HG03457 (cell line): ENCODE data around the gene PPARG.

ENCODE experiments used
- ATAC-seq: cut with Tn5 transposase; IDR thresholded peaks from one replicate; pipeline ENCODE4 v1.9.1; 2021; ENCODE audit warnings: moderate number of reproducible peaks; ENCODE audit not compliant: unreplicated experiment

Gene PPARG

GRCh38 chr3:12342151-12342550 lies 53.3 kb downstream of the PPARG start:
- ATAC-seq = no peak

DNA sequence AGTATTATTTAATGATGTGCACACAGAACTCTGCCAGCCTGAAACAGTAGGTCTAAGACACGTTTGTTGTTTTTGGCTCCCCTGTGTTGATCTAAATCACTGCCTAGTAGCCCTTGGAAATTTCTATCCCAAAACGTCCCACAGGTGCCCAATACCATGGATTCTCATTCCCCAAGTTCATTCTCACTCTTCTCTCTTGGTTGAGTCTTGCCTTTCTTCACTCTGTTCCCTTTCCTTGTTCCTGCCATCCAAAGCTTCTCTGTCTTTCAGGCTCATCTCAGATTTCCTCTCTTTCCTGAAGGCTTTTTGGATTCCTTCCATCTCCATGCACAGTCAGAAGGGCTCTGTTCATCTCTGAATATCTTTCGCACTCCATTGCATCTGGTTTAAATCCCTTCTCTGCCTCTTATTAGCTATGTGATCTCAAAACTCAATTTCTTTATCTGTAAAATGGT lies 54.2 kb downstream of the PPARG start:
- ATAC-seq = no peak

DNA sequence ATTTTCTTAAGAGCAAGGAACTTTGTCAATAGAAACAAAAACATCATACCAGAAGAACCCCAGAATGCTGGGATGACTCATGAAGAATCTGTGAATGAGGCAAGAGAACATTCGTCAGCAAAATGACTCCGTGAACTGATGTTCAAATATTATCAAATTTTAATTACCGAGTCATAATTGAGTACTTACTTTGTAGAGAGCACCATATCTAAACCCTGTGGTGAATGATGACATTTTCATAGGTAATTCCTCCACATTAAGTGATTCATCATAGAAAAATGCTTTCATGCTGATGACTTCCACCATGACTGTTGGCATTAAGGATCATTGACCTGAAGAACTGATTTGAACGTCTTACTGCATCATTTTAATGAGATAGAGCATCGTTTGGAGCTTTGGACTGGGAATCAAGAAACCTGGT lies 56.3 kb downstream of the PPARG start:
- ATAC-seq = no peak

- ATAC-seq = no peak
These were observed 57.0 kb downstream of the PPARG start for GRCh38 chr3:12345584-12346494.

GRCh38 chr3:12347301-12347700 lies 58.4 kb downstream of the PPARG start:
- ATAC-seq = no peak

- ATAC-seq = no peak
These were observed 61.3 kb downstream of the PPARG start for GRCh38 chr3:12349895-12350811.

DNA sequence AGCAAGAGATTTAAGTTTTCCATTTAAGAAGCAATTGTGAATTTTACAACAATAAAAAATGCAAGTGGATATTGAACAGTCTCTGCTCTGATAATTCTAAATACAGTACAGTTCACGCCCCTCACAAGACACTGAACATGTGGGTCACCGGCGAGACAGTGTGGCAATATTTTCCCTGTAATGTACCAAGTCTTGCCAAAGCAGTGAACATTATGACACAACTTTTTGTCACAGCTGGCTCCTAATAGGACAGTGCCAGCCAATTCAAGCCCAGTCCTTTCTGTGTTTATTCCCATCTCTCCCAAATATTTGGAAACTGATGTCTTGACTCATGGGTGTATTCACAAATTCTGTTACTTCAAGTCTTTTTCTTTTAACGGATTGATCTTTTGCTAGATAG lies 62.3 kb downstream of the PPARG start:
- ATAC-seq = no peak

DNA sequence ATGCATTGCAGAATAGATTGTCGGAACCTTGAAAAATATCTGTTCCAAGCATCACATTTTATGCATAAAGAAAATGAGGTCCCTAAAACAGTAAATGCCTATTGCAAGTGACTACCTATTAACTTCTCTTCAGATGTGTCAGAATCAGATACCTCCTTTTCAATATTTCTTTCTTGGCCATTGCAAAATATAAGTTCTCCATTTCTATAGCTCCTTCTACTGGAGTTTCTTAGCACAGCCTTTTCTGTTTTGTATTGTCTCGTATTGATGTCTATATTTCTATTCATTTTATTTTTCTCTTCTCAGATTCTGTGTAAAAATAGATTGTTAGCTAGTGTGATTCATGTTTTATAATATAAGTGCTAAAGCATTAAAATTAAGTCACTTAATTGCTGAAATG lies 63.4 kb downstream of the PPARG start:
- no peak for ATAC-seq

DNA sequence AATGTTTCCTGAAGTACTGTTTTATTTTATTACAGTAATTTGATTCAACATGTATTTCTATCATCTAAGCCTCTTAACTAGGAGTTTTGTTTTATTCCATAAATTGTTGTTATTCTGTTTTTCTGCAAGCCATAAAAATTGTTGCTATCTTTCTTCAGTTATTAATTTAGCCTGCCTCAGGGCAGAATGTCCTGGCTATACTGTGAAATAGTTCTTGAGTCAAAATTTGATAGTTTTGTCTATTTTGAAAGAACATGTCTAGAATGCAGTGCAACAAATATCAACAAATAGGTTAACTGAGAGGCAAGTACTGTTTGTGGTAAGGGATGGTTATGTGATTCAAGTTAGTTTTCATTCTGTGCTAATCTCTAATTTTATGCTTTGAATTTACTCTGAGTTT lies 63.9 kb downstream of the PPARG start:
- ATAC-seq = no peak

GRCh38 chr3:12353796-12354525 lies 65.1 kb downstream of the PPARG start:
- no peak for ATAC-seq

GRCh38 chr3:12356175-12356574 lies 67.3 kb downstream of the PPARG start:
- ATAC-seq = no peak

- no peak for ATAC-seq
These were observed 68.1 kb downstream of the PPARG start for GRCh38 chr3:12356996-12357395.

GRCh38 chr3:12357456-12357855 lies 68.6 kb downstream of the PPARG start:
- ATAC-seq = no peak

GRCh38 chr3:12363397-12364195 lies 74.7 kb downstream of the PPARG start:
- no peak for ATAC-seq

DNA sequence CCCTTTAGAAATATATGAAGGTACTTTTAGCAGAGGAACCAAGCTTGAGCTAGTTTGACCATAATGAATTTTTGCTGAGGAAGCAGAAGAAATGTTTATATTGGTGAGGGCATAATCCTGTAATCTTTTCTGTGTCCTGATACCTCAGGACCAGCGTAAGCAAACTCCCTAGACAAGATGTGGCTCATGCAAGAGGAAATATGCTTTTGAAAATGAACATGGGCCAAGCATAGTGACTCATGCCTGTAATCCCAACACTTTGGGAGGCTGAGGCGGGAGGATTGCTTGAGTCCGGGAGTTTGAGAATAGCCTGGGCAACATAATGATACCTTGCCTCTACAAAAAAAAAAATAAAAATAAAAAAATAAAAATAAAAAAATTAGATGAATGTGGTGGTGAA lies 78.5 kb downstream of the PPARG start:
- ATAC-seq = no peak

- ATAC-seq = no peak
These were observed 80.2 kb downstream of the PPARG start for GRCh38 chr3:12369029-12369428.

- ATAC-seq = no peak
These were observed 80.7 kb downstream of the PPARG start for GRCh38 chr3:12369598-12369997.

DNA sequence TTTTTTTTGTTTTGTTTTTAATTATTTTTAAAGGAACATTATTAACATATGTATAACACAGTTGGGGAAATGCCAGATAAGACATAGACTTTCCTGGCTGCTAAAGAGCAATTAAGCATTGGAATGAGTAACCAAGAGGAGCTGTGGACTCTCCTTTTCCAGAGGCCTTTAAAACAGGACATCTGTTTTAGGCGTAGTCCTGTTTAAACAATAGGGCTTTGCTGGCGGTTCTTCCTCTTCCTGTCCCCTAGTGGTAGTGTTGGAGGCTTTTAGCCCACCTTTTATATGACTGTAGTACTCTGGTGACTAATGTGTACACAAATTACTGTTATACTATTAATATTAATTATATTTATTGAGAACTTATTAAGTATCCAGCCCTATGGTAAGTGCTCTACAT lies 81.9 kb downstream of the PPARG start:
- no peak for ATAC-seq

- ATAC-seq = no peak
These were observed 82.8 kb downstream of the PPARG start for GRCh38 chr3:12371525-12372140.
